Right atrium auricular region (tissue), 2 donors: ENCODE data around the gene FAM163B. TPM values are rescaled to one million over a fixed set of nuclear protein-coding genes. Genes with fewer than 3 reads are reported as not detected.

ENCODE experiments used
- DNase-seq: peaks from one replicate; pipeline ENCODE4 v3.0.0-alpha.2; 2019; ENCODE audit warnings: low spot score
- H3K27ac ChIP-seq, 2 donors: fragments of 200-600 bp; sonication (generic); 1 replicate in 1 of 2; 2 replicates in 1 of 2; pipeline ENCODE4 v1.5.1; 2016 to 2019
- H3K27me3 ChIP-seq, 2 donors: fragments of 200-600 bp; sonication (generic); one replicate each; pipeline versions ENCODE4 v1.5.1 to v1.6.0; 2017 to 2019
- H3K36me3 ChIP-seq: fragments of 200-600 bp; sonication (generic); one replicate; pipeline ENCODE4 v1.5.1; 2016
- H3K4me1 ChIP-seq, 2 donors: fragments of 200-600 bp; sonication (generic); one replicate each; pipeline versions ENCODE4 v1.5.1 to v1.6.0; 2017 to 2019
- H3K4me3 ChIP-seq, 2 donors: fragments of 200-600 bp; sonication (generic); 1 replicate in 1 of 2; 2 replicates in 1 of 2; pipeline ENCODE4 v1.5.1; 2017 to 2019; ENCODE audit warnings: mild to moderate bottlenecking in 1 of 2, moderate library complexity in 1 of 2
- H3K9me3 ChIP-seq, 2 donors: fragments of 200-600 bp; sonication (generic); one replicate each; pipeline ENCODE4 v1.5.1; 2019
- total RNA-seq, 2 donors: library from RNA; depleted of rRNA; stranded (reverse); fragments of >200 nt; gene quantifications; one replicate each; pipeline ENCODE4 v1.1.0, GENCODE V29; 2016
- TF ChIP-seq, protein P1 (sequence below), 2 donors: fragments of 200-600 bp; sonication (generic); IDR thresholded peaks; one replicate each; pipeline ENCODE4 v1.5.1; 2019; ENCODE audit warnings: antibody characterized with exemption in 2 of 2

Gene FAM163B
- total RNA-seq, 2 donors from 2014 or later, result 1.7 TPM; not detected in 1

DNA sequence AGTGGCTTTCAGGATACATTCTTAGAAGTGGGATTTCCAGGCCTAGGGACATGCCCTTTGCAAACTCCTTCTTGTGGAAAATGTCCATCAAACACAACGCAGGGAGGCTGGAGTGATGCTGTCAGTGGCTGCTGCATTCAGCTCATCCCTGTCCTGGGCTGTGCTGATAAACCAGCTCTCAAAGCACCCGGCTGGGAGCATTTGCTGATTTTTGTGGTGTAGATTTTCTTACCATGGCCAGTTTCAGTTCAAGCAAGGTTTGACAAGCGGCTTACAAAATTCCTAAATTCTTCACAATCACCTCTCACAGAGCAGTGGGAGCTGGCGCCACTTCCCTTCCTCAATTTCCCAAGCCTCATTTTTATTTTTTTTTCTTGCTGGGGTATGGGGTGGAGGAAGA, 28.2 kb downstream of the FAM163B start:
- DNase-seq, result no peak
- peak overlapping the region; percentile 16 to 54 for H3K27ac ChIP-seq
- peaks cover 0 to 61% of the 10 kb centered on the region in 2 donors for H3K4me1 ChIP-seq
- TF ChIP-seq, protein P1, sequence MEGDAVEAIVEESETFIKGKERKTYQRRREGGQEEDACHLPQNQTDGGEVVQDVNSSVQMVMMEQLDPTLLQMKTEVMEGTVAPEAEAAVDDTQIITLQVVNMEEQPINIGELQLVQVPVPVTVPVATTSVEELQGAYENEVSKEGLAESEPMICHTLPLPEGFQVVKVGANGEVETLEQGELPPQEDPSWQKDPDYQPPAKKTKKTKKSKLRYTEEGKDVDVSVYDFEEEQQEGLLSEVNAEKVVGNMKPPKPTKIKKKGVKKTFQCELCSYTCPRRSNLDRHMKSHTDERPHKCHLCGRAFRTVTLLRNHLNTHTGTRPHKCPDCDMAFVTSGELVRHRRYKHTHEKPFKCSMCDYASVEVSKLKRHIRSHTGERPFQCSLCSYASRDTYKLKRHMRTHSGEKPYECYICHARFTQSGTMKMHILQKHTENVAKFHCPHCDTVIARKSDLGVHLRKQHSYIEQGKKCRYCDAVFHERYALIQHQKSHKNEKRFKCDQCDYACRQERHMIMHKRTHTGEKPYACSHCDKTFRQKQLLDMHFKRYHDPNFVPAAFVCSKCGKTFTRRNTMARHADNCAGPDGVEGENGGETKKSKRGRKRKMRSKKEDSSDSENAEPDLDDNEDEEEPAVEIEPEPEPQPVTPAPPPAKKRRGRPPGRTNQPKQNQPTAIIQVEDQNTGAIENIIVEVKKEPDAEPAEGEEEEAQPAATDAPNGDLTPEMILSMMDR (IDR thresholded peaks at IDR 0.05), result no peak
- H3K27me3 ChIP-seq, result peaks cover 0 to under 1% of the 10 kb centered on the region in 2 donors
- H3K4me3 ChIP-seq, result no peak overlapping the region
- H3K9me3 ChIP-seq, result no peaks in the 10 kb centered on the region
- H3K36me3 ChIP-seq, result no peaks in the 10 kb centered on the region

DNA sequence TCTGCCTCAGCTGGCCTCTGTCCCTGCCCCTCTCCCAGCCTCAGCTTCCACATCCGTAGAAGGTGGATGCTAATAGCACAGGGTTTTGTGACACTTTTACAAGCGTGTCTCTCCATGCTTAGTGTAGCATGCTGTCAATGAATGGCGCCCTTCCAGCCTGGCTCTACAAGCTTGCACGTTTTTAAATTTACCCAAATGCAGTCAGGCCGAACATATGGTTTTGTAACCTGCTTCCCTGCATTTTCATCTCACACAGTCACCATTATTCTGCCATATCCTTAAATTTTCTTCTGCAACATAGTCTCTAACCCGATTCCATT, 28.8 kb downstream of the FAM163B start:
- Histone ChIP-seq H3K4me1 (peaks cover 0 to 62% of the 10 kb centered on the region in 2 donors), H3K27ac (no peak overlapping the region), H3K4me3 (no peak overlapping the region), H3K36me3 (no peaks in the 10 kb centered on the region), H3K27me3 (no peaks in the 10 kb centered on the region), H3K9me3 (no peaks in the 10 kb centered on the region)
- TF ChIP-seq, protein P1 (IDR thresholded peaks at IDR 0.05), result no peak
- DNase-seq, result no peak

DNA sequence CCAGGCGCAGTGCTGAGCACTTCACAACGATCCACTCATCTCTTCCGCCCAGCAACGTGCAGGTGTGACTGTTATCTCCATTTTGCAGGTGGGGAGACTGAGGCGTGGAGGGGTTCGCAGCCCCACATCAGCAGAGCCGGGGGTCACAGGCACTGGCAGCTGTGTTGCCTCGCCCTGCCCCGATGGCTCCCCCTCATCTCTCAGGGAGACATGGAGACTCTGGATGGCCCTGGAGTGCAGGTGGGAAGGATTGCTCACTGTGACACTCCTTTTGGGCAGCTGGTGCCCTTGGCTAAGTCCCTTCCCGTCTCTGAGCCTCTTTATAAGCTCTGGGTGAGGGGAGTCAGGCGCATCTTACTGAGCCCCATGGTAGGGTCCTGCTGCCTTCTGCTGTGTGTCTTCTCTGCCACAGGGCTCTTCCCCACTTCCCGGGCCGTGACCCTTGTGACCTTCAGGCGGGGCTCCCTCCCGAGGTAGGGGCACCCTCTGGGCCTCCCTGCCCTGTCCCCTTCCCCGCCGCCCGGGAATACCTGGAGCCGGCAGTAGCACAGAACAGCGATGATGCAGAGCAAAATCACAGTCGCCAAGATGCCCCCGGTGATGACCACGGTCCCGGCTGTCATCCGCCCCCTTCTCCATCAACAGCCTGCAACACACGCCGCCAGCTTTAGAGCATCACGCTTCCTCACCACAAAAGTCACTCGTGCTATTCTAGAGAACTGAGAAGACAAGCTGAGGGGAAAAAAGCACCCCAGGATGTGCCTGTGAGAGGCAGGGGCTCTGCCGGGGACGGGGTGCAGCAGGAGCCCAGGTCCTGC, 29.4 kb downstream of the FAM163B start:
- peaks cover 0 to 57% of the 10 kb centered on the region in 2 donors for H3K4me1 ChIP-seq
- DNase-seq, result no peak
- H3K27me3 ChIP-seq, result no peaks in the 10 kb centered on the region
- H3K9me3 ChIP-seq, result no peaks in the 10 kb centered on the region
- no peak overlapping the region for H3K27ac ChIP-seq
- H3K36me3 ChIP-seq, result no peaks in the 10 kb centered on the region
- TF ChIP-seq, protein P1 (IDR thresholded peaks at IDR 0.05), result no peak
- no peak overlapping the region for H3K4me3 ChIP-seq

DNA sequence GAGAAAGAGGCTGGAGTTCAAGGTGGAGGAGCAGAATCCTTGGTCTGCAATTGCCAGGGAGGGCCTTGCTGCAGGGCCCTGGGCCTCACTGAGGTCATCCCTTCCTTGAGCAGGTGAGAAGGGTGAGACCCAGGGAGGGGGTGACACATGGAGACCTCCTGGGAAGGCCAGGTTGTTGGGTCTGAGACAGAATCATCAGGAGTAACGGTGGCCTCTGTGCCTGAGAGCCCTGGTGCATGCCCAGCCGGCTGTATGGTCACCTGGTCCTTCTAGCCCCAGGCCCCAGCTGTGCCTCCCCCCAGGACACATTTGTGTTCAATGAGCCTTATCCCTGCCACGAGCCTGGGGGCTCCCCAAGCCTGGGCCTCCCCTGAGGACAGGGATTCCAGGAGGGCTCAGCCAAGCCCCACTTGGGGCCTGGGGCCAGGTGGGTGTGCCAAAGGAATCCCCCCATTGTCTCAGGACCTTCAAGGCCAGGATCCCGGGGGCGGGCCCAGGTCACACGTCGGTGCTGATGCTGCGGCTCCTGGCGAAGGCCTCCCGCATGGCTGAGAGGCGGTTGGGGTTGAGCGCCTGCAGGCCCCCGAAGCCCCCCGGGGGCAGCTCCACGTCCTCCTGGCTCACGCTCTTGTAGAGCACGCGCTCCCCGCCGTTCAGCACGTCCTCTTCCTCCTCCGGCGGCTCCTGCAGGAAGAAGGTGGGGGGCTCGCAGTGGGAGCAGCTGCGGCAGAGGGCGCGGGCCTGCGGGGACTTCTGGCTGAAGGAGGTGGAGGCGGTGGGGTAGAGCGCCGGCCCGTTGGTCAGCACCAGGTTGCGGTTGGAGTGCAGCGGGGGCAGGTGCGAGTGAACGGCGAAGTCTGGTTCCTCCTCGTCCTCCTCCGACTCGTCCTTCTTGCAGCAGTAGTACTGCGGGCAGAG, 30.4 kb downstream of the FAM163B start:
- H3K4me1 ChIP-seq, result peaks cover 0 to 47% of the 10 kb centered on the region in 2 donors
- peak overlapping the region in 1 of 2 donors; percentile 16 for H3K27ac ChIP-seq
- no peaks in the 10 kb centered on the region for H3K27me3 ChIP-seq
- TF ChIP-seq, protein P1 (IDR thresholded peaks at IDR 0.05), result no peak
- H3K4me3 ChIP-seq, result no peak overlapping the region
- H3K36me3 ChIP-seq, result no peaks in the 10 kb centered on the region
- no peak for DNase-seq
- no peaks in the 10 kb centered on the region for H3K9me3 ChIP-seq

DNA sequence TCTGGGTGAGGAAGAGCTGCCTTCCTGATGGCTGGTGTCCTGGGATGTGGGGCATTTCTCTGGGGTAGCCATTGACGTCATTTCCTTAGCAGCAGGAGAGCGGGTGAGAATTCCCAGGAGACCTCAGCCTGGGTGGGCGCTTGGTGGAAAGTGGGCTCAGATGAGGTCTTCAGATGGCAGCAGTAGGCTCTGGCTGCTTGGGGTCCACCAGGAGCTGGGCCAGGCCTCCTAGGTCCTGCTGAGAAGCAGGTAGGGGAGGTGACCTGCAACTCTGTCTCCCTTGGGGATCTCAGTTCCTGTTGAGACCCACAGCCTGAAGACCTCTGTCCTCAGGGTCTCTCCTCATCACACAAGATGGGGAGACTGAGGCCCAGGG, 31.5 kb downstream of the FAM163B start:
- H3K9me3 ChIP-seq, result no peaks in the 10 kb centered on the region
- no peaks in the 10 kb centered on the region for H3K27me3 ChIP-seq
- peak overlapping the region in 1 of 2 donors; percentile 50 for H3K27ac ChIP-seq

More for the DNA sequence above, 31.5 kb downstream of the FAM163B start:
- DNase-seq, result no peak
- TF ChIP-seq, protein P1 (IDR thresholded peaks at IDR 0.05), result no peak
- Histone ChIP-seq H3K4me3 (no peak overlapping the region), H3K36me3 (no peaks in the 10 kb centered on the region), H3K4me1 (peaks cover 0 to 44% of the 10 kb centered on the region in 2 donors)
